NCI-H2196 treated with DMSO at 0.1 percent for 48 hours (cell line): ENCODE results near the gene ACTA1.
A peak's percentile ranks its signal among the peaks of the same experiment; 100 is the strongest.
"Not testable (repeated sequence)": the region's sequence is repeated elsewhere in the genome, so short reads cannot be mapped to it uniquely, and the experiment has no call there.

Source experiments
- DNase-seq: peaks from one replicate; lab custom pipeline; 2025; ENCODE audit not compliant: unreplicated experiment; lab: John Stamatoyannopoulos, UW

Gene ACTA1

GRCh38 chr1:229440851-229441537, 7.1 kb upstream of the ACTA1 start:
- no peak for DNase-seq

GRCh38 chr1:229438021-229438420, 4.1 kb upstream of the ACTA1 start:
- no peak for DNase-seq

- no peak for DNase-seq
Observed at GRCh38 chr1:229437443-229437842, 3.5 kb upstream of the ACTA1 start.

GRCh38 chr1:229436201-229436600, 2.3 kb upstream of the ACTA1 start:
- no peak for DNase-seq

GRCh38 chr1:229434641-229435051, 752 bp upstream of the ACTA1 start:
- DNase-seq = no peak

GRCh38 chr1:229433364-229434004, 410 bp downstream of the ACTA1 start:
- DNase-seq = no peak

GRCh38 chr1:229432905-229433304, 989 bp downstream of the ACTA1 start:
- no peak for DNase-seq

- DNase-seq = no peak
Observed at GRCh38 chr1:229432116-229432461, 1.8 kb downstream of the ACTA1 start.

- no peak for DNase-seq
Observed at GRCh38 chr1:229431284-229432115, 2.4 kb downstream of the ACTA1 start.

GRCh38 chr1:229430761-229431283, 3.1 kb downstream of the ACTA1 start:
- DNase-seq = no peak

- DNase-seq = no peak
Observed at GRCh38 chr1:229428256-229428655, 5.6 kb downstream of the ACTA1 start.

- no peak for DNase-seq
Observed at GRCh38 chr1:229427572-229427971, 6.3 kb downstream of the ACTA1 start.

GRCh38 chr1:229425564-229426159, 8.2 kb downstream of the ACTA1 start:
- no peak for DNase-seq

- DNase-seq = no peak
Observed at GRCh38 chr1:229420765-229421164, 13.1 kb downstream of the ACTA1 start.

GRCh38 chr1:229420224-229420623, 13.7 kb downstream of the ACTA1 start:
- DNase-seq = no peak

GRCh38 chr1:229418586-229418985, 15.3 kb downstream of the ACTA1 start:
- not testable (repeated sequence) for DNase-seq

GRCh38 chr1:229412810-229413209, 21.1 kb downstream of the ACTA1 start:
- not testable (repeated sequence) for DNase-seq

GRCh38 chr1:229412056-229412455, 21.8 kb downstream of the ACTA1 start:
- DNase-seq = no peak

GRCh38 chr1:229411434-229412055, 22.3 kb downstream of the ACTA1 start:
- no peak for DNase-seq

GRCh38 chr1:229410692-229411433, 23.0 kb downstream of the ACTA1 start:
- peak; percentile 75 for DNase-seq
